Gastroesophageal sphincter (tissue), 3 donors: ENCODE results near the gene LY6G6D.

ENCODE experiments used
- CTCF ChIP-seq, 4 experiments: fragments of 200-600 bp in 2 of 4; fragments of 450-650 bp in 2 of 4; sonication (generic) in 1 of 4; IDR thresholded peaks; one replicate each; pipeline ENCODE4 v1.5.1; 2017 to 2019; ENCODE audit warnings: antibody characterized with exemption in 4 of 4, mild to moderate bottlenecking in 2 of 4, moderate library complexity in 2 of 4
- EP300 ChIP-seq: sonication (generic); formaldehyde crosslinking; IDR thresholded peaks from one replicate; pipeline ENCODE4 v1.6.1; 2017; ENCODE audit warnings: antibody characterized with exemption, mild to moderate bottlenecking

GRCh38 chr6:31708224-31708623, 6.9 kb upstream of the LY6G6D start:
- TF ChIP-seq CTCF (IDR thresholded peaks at IDR 0.05) (no peak), EP300 (no peak)
